Measurements from ENCODE around the gene DNAJB7.

DNA sequence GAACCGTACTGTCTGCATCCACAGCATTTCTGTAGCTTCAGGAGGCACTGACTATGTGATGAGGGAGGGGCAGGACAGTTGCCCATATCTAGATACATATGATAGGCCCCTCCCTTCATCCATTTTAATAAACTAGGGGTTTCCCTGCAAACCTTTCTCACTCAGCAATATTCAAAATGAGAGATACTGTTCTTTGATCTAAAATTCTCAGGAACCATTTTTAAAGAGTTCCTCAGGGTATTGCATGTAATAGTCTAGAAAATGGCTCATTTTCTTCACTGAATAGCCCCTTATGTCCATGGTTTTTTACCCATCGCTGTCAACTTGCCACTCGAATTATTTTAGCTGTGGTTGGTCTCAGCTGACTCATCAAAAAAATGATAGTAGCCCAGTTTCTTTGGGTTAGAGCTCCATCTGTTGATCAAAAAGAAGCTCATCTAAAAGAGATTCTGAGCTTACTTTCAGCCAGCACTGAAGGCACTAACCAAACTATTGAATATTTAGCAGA, 37.0 kb upstream of the DNAJB7 start:
- TF ChIP-seq EZH2phosphoT487 (IDR thresholded peaks at IDR 0.05; ENCODE audit: low read depth), result no peak
- TF ChIP-seq, protein P1, sequence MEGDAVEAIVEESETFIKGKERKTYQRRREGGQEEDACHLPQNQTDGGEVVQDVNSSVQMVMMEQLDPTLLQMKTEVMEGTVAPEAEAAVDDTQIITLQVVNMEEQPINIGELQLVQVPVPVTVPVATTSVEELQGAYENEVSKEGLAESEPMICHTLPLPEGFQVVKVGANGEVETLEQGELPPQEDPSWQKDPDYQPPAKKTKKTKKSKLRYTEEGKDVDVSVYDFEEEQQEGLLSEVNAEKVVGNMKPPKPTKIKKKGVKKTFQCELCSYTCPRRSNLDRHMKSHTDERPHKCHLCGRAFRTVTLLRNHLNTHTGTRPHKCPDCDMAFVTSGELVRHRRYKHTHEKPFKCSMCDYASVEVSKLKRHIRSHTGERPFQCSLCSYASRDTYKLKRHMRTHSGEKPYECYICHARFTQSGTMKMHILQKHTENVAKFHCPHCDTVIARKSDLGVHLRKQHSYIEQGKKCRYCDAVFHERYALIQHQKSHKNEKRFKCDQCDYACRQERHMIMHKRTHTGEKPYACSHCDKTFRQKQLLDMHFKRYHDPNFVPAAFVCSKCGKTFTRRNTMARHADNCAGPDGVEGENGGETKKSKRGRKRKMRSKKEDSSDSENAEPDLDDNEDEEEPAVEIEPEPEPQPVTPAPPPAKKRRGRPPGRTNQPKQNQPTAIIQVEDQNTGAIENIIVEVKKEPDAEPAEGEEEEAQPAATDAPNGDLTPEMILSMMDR (IDR thresholded peaks at IDR 0.05; ENCODE audit: low read depth, low read length), result peak; percentile 90

All from OCI-LY3 (cell line).